CD4-positive, alpha-beta T cell treated with Interleukin-17A for 4 hours (primary cell): ENCODE results near the gene TFAP2A.

ENCODE experiments used
- DNase-seq: peaks from one replicate; pipeline ENCODE4 v3.0.0-alpha.2; 2020; ENCODE audit warnings: mixed read lengths

The TFAP2A gene

DNA sequence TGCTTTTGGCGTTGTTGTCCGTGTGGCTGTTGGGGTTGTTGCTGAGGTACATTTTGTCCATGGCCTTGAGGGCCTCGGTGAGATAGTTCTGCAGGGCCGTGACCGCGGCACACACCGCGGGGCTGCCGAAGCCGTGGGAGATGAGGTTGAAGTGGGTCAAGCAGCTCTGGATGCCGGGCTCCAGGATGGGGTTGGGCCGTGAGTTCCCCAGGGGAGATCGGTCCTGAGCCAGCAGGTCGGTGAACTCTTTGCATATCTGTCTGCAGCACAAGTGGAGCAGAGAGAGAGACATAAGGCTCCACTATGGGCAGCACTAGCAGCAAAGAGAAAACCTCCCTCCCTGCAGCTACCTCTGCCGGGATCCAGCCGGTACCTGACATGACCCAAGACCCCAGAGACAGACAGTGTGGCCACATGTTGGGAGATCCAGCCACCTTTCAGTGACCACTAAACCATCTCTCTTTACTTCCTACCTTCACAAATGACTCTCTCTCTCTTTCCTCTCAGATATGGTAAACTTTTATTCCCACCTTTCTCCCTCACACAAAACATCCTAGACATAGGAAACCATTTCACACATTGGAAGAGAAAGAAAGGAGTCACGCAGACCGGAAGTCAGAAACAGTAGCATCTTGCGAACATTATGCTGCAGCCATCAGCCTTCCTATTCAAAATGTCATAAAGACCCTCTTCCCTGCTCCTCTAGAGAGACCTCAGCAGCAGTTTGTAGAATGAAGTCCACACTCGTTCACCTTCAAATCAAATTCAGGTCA is 16.2 kb downstream of the TFAP2A start:
- DNase-seq: no peak

DNA sequence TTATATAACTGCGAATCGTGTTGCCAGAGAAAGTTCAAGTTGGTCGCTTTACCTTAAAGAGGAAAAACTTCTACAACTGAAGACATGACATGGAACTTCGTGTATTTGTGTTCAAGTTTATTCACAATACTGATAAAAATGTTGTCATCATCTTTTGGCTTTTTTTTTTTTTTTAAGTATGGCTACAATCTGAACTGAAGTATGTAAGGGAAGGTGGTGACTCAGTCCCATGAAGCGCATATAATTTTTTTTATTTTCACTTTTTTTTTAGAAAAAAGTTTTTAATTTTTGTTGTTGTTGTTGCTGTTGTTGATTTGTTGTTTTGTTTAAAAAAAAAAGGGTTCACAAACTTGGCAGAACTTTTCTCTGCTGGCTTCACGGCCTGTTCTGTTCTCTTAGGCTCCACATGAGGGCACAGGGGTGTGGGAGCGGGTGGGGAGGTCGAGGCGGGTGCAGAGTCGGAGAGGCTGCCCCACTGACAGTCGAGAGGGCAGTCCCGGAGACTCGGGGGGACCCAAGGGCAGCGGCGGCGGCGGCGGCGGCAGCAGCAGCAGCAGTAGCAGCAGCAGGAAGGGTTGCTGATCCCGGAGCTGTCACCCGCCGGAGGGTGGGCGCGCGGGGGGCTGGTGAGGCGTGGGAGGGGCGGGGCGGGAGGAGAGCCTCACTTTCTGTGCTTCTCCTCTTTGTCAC is 17.0 kb downstream of the TFAP2A start:
- DNase-seq: no peak

DNA sequence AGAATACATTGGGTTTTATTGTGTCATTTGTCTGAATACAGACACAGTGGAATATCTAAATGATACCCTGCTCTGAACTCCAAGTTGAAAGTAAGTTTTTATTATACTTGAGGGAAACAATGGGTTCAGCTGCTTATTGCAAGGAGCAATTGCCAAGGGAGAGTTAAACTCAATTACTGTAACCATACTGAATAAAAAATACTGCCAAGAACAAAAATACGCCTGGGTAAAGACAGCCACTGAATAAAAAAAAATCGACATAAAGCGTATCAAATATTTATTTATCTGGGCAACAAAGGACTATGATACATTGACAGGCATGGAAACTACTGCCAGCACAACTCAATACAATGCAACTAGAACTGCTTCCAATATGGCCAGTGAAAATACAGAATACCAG is 18.1 kb downstream of the TFAP2A start:
- no peak for DNase-seq

DNA sequence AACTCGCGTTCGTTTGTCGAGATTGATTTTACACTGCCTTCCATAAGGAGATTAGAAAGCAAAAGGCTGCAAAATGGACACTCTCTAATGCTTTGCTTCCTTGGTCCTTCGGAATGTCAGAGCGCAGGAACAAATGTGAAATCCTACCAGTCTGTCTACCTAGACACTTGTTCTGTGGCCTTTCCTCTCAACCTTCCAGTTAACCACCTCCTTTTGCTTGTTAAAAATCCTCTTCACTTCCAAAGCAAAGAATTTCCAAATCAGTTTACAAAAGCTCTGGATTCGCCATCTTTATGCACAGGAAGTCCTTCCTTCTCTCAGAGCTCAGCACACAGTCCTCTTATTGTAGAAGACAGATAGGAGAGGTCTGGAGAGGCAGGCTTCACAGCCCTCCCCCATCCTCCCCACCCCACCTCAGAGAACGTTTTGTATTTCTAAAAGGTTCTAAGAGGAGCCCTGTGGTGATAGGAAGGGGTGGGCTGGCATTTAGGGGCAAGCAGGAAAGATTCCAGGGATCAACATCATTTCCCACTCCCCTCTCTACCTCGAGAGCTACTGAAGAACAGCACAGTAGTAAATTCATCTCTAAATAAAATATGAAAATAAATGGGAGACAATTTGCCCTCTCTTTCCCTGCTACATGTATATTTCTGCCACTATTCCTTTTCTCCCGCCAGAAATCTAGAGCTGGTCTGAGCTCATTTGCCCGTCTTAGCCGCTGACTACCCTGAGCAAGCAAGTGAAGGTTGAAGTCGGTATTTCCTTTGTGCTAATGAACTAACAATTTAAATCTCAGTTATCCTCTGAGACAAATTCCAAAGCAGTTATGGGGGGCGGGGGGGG is 18.9 kb downstream of the TFAP2A start:
- no peak for DNase-seq

DNA sequence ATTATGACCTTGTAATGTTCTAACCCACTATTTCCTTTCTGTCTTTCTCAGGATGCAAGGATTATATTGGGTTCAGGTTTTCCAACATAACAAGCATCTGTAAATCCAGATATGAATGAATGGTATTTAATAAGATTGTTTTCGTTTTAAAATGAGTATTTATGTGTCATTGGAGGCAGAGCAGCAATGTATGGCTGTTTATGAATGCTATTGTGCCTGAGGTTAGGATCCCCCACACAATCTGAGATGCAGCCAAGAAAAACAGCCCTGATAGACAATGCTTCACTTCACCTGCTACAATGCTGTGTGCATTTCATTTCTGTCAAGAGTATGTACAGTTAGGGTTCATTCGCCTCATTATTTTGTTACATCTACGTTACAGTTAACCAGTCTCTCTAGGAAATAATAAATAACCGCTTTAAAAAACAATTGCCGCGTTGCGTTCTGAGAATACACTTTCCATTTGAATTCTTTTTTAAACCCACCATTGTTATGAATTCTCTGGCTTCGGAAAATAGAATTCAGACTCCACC is 19.6 kb downstream of the TFAP2A start:
- no peak for DNase-seq

DNA sequence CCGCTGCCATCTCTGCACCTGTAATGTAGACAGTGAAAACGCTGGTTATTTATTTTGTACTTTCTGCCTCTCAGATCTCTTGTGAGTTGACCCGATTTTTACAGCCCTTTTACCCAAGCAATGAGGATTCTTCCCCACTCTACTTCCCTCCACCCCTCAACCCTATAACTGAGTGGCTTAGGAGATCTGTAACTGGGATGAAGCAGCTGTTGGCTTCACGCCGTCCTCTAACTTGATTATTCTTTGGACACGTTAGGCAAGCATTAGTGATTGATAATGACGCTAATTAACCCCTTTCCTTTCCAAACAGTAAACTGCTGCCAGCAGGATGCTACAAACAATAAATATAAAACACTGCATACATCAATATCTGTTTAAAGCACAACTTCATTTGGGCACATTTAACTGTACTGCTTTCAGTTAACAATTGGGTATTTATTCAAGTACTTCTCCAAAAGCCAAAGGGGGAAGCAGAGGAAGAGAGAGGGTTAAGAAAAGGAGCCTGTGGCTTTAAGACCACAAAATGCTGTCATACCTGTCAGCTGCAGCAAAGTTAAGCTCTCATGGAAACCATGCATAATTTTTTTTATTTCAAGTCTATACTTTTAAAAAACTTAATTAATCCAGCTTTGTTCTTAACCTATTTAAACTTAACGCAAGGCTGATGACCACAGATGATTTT is 21.2 kb downstream of the TFAP2A start:
- DNase-seq: no peak

DNA sequence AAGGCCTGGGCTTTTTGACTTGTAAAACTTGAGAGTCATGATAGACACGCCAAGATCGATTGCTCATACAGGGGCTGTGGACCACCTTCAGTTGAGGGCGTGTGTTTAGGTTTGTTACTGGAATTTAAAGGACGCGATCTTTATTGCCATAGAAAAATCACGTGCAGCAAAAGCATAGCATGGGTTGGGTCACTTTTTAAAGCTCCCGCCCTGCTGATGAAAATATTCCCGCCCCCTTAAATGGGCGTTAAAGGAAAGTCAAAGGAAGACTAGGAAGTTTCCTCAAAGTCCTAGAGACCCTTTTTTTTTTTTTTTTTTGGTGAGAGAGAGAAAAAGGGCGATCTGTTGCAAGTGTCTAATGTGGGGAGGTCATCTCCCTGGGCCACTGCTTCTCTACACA is 23.1 kb downstream of the TFAP2A start:
- DNase-seq: no peak

DNA sequence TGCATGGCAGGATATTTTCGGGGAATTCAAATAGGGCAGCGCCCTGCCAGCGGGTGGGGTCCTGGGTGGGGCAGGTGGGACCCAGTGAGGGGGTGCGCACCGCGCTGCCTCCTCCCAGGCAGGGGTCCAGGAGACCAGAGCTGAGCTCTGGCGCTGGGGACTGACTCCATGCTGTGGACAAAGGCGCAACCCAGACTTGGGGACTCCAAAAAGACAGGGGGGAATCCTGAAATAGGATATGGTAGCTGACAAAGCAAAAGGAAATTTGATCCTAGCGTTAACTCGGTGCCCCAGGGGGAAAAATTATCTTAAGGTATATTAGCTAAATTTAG is 23.6 kb downstream of the TFAP2A start:
- DNase-seq: no peak

DNA sequence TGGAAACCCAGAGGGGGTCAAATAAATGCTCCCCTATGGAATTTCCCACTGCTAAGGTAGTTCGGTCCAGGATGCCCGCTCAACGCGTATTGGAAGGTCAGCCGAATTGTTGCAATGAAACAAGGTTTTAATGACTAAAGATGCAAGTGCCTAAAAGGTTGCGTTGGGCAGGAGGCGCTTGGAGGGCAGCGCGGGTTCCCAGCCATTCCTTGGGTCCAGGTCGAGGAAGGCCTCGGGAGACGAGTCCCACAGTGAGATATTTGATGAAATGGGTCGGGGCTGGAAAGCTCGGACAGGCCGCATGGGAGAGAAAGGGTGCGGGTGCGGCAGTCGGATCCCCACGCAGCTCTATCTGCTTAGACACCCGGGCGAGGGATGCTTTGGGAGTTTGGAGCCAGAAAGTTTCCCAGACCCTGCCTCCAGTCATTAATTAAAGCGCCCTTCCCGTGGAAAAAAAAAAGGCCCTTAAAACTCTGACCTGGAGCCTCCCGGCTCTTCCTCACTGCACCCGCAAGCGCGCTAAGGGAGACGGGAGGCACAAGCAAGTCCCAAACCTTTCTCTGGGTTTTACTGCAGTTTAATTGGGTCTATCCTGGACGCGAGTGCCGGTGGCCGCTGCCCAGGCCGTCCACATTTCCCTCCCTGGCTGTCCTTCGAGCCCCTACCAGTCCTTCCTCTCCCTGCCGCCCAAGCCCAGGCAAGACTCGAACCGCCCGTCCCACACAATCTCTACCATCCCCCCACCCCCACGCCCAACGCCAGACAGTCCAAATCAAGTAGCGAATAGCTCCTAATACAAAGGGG is 24.2 kb downstream of the TFAP2A start:
- DNase-seq: no peak

DNA sequence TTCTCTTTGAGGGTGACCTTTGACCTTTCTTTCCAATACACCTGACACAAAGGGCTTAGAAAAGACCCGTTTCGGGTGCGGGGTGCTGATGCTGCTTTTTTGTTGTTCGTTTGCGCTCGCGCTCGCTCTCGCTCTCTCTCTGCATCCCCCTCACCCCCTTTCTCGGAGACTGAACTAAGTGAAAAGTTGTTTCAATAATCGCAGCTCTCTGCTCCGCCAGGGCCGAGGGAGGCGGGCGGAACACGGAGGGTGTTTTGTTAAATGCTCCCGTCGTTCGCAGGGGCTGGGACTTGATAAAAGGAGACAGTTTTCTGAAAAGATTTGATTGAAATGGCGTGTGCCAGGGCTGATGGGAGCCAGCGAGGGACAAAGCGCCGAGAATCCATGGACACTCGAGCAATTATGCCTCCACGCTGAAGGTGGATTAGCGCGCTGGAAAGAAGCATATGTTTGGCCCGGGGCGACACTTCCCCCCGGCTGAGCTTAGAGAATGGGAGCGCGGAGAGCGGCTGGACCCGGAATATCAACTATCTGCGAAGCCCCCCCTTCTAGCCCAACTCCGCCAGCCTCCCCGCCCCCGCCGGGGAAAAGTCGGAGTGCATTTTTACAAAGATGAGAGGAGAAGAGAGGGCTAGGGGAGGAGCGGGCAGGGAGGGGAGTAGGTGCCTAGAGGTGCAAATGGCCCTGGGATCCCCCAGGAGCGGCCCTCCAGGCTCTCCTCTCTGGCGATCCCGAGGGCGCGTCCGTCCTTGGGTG is 25.0 kb downstream of the TFAP2A start:
- DNase-seq: no peak

DNA sequence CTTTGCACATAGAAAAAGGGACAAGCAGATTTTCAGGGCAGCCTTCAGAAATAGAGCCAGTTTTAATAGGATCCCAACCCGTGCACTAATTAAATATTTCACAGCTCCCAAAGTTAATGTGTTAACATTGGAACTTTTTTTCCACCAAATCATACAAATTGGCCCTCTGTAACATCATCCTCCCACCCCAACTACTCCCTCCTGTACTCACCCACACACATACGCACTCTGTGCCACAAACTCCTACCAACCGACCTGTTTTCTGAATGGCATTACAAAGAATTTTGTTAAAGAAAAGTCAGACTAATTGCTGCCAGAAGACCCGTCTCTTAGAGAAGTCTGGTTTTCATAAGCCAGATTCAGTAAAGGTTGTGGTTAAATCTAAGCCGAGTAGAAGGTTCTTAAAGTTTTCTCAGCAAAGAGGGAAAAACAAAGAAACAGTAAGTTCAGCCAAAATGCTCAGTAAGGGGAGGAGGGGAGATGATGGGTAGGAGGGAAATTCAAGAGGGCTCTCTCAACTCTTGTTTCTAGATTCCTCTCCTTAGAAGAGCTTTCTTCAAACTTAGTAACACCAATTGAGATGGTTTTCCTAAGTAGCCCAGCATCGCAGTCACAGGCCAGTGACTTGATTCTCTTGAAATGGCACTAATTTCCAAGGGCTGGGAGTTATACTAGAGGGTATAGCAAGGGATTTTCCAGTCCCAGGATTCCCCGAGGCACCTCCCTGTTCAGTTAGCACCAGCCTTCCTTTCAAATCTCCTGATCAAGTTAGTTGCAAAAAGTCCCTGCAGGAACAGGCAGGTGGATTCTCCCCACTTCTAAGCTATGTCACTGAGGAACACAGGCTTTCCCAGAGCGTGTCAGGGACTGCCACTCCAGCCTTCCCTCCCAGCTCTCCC is 27.9 kb downstream of the TFAP2A start:
- no peak for DNase-seq

DNA sequence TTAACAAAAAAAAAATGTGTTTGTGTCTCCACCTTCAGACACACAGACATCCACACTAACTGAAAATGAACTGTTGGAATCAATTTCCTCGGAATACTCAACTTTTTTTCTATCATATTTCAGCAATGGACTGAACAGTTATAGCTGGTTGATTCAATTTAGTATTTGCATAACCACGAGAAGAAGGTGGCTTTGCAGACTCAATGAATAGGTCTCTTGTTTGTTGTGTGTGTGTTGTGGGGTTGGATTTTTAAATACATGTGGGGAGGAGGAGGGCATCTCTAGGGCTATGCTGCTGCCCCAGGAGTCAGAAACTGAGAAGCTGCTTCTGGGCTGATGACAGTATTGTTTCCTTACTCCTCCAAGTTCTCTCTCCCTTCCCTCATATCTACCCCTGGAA is 28.7 kb downstream of the TFAP2A start:
- DNase-seq: no peak

DNA sequence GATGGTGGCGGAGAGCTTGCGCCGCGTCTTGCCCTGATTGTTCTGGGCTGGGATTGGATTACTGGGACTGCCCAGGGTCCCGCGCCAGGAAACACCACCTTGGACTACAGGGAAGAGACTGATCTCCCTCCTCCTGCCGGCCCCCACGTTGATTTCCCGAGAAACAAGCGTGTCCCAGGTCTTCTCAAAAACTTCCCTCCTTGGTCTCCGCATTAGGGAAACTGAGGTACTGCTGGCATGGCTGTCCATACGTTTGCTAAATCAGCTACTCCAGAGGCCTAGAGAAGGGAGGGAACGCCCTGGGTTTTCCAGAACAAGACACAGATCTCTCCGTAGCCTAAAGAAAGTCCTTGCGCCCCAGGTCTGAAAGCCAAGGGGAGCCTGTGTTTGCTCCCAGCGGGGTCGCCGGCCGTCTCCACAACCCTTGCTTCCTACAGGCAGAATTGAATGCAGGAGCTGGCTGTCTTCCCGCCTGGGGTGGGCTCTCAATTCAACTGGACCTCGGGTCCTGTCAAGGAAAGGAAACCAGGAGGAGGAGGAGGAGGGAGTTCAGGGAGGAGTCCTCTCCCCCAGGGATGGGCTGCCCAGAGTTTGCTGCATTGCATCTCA is 29.2 kb downstream of the TFAP2A start:
- DNase-seq: no peak

DNA sequence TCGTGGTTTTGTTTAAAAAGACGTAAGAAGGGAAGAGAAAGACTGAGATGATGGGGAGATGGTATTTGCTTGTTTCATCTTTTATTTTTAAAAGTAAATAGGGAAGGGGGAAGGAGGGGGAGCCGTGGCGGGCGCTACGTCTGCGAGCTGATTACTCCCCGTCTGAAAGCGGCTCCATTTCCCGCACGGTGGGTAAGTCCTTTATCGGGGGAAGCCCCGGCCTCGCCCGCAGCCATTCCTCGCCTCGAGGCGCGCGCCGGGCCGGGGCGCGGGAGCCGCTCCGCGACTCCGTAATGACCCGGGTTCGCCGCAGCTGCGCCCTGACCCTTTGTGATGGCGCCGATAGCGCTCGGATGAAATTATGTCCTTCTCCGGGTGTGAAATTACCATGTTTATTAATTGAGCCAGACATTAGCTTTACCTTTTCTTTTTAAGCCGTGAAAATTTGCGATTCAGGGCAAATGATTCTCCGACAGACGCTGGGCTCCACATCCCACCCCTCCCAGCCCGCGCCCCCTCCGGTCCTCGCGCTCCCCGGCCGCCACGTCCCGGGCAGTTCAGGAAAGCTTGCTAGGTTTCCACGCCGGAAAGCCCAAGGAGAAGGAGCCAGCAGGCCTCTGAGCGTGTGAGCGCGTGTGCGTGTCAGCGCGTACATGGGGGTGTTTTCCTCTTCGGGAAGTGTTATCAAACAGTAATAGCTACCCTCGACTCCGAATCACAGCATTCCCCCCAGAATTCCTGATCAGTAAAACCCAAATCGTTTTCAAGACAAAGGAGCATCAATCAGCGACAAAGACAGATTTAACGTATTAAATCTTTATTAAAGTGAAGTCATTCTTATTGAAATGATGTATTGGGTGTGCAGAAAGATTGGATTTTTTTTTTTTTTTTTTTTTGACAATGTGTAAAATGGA is 30.0 kb downstream of the TFAP2A start:
- no peak for DNase-seq

DNA sequence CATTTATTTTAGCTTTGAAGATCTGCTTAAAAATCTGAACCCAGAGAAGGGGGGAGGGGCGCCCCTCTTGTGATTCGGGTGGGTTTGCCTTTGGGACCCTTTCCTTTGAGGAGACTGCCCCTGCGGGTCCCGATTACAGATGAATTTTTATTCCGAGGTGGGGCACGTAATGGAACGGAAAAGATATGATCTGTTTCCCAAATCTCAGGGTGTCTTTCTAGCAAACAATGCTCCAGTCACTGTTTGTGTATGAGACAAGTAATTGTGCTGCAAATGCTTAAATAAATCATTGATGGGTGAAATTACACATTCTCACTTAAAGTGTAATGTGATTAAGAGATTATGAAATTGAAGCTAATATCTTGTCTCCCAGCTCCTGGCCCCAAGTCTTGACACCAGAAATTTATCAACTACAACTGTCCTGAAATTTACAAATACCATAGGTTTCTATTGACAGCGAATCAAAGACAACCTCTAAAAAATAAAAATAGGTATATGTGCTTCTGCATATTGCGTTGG is 30.7 kb downstream of the TFAP2A start:
- no peak for DNase-seq

DNA sequence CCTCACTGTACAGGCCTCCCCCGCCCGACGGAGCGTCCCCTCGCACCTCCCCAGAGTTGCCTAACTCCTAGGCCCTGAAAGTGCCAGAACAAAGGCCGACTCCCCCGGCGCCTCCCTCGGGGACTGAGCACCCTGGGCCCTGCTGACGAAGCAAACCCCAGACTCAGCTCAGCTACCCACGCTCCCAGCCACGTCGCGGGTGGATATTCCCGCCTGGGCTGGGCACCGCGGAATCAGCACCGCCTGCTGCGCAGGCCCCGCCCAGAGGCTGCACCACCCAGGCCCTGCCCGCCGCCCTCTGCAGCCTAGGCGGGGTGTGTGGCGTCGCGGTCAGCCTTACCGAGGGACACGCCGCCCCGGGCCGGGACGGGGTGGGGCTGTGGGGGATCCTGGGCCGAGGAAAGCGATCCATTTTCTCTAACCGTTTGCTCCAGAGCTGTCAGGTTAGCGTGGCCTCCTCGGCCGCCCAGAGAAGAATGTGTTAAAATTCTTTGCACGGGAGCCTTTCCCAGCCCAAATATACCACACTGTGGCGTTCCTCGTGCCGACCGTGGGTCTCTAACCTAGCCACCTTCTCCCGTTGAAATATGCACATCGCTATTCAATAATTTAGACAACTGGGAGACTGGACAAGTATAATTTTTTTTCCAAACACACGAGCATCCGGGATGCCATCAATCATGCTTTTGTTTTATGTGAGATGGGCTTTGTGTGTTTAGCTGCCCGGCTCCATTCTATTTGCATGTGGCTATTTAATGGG is 31.4 kb downstream of the TFAP2A start:
- DNase-seq: no peak

DNA sequence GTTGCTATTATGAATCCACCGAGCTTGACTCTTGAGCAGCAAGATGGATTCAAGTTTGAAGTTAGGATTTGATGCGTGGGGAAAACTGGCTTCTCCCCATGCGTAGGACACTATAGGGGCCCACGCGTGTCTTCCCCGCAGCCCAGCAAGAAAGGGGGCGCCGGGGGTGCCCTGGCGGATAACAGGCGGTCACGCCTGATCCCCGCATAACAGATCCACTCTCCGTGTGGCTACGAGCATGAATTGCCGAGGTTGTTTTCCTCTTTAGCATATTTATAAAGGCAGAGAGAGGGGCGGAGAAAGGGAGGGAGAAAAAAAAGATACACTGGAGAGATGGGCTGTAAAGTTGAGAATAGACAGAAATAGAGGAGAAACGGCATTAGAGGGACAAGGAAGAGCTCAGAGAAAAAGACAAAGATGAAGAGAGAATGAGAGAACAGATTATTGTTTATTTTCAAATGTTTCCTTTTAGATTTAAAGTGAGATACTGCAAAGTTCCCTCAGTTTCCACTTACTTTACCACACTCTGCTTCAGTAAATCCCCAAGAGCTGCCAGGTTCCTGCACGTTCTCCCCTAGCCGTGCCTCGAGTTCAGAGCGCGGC is 32.0 kb downstream of the TFAP2A start:
- no peak for DNase-seq
